HG03103 (cell line): ENCODE data around the gene CYB5RL.
"Not testable (repeated sequence)": the region's sequence is repeated elsewhere in the genome, so short reads cannot be mapped to it uniquely, and the experiment has no call there.

Experiments
- ATAC-seq: cut with Tn5 transposase; IDR thresholded peaks from one replicate; pipeline ENCODE4 v1.9.1; 2021; ENCODE audit warnings: low read depth; ENCODE audit not compliant: unreplicated experiment

CYB5RL gene

DNA sequence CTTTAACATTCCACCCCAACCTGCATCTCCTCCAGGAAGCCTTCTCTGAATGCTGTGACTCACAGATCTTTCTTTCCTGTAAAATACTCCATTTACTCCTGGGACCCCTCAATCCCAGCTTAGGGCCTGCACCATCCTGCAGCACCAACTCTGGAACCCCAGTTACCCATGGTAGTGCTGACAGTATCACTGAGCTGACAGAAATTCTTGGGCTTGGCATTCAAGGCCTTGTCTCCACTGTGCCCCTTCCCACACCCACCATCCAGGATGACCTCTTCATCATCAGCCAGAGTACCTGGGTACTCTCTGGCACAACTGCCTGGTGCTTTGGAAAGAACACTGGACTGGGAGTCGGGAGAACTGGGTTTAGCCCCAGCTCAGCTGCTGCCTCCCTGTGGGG lies 8.3 kb downstream of the CYB5RL start:
- ATAC-seq, result no peak

DNA sequence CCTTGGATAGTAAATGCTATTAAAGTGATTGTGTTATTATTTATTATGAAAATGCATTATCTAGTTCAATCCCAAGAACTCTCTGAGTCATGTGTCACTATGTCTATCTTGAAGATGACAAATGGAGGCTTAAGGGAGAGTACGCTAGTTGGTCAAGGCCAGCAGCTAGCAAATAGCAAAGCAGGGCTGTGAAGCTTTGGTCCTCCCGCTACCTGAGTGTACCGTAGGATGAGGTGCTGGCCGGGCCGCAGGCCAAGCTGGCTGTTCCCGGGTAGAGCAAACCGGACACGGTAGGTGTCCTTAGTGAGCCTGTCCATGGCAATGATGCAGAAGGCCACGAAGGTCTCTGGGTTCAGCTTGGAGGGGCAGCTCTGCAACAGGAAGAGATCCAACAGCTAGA lies 9.3 kb downstream of the CYB5RL start:
- ATAC-seq, result no peak

DNA sequence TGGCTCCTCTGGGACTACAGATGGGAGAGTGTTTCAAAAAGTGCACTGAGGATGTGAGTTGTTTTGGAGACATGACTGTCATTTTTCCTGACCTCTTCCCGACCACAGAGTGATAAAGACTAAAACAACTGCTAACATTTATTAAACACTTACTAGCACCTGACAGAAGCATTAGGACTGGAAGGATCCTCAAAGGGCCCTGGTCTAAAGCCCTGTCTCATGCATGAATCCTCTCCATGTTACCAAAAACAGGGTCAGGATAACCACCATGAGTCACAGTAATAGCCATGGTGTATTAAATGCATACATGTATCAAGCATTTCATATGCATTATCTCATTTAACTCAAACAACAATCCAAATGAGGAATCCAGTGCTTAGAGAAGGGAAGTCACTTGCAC lies 11.5 kb downstream of the CYB5RL start:
- ATAC-seq, result no peak

DNA sequence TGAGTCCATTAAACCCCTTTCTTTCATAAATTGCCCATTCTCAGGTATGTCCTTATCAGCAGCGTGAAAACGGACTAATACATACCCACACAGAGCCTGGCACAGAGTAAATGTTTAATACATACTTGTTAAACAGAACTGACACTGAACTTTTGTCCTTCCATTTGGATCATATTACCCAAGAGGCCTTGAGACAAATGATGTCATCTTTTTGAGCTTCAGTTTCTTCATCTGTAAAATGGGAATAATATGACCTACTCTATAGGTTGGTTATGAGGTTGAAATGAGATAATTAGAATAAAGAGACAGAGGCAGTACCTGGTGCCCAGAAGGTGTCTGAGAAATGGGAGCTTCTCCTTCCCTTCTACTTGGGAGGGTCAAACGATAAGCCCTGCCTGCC lies 13.8 kb downstream of the CYB5RL start:
- ATAC-seq, result no peak

DNA sequence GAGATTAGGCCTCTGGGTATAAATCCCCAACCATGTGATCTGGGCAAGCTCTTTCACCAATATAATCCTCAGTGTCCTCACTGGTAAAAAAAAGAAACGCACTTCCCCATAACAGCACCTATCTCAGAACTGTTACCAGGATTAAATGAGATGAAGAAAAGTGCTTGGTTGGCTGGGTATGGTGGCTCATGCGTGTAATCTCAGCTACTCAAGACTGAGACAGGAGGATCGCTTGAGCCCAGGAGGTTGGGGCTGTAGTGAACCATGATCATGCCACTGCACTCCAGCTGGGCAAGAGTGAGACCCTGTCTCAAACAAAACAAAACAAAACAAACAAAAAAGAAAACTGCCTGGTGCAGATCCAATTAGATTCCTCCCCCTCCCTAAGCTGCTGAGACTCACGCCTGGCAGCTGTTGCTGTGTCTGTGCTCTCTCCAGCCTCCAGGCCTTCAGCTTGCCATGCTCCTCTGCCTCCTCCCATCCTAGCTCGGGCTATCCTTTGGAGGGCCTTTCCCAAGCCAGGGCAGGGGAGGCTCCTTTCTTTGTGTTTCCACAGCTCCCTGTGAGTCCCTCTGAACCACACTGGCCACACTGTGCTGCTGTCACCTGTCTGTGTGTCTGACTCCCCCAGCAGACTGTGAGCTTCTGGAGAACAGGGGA lies 19.0 kb downstream of the CYB5RL start:
- no peak for ATAC-seq

DNA sequence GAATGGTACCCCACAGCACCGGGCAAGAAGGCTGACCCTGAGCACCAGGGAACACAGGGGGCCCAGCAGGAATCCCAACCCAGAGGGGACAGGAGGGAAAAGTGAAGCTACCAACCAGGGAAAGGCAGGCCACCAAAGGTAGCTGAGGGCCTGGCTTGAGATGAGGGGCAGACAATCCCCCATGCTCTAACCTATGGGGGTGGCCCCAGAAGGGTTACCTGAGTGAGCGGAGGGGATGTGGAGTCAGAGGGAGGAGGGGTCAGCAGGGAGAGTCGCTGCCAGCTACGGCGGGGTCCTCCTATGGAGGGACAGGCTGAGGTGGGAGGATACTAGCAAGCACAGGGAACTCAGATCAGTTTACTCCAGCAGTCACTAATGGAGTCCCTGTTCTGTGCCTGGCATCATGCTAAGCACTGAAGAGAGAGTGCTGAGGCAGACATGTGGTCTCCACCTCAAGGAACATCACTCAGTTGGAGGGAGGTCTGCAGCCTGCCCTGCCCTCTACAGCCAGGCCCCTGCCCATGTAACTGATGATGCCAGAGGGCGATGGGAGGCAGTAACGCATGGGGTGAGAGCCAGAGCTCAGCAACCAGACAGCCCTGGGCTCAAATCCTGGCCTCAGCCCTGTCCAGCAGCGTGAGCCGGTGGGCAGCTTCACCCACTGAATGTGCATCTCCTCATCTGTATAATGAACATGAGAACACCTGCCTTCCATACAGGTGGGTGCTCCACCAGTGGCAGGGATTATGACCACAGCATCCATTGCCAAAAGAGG lies 21.3 kb downstream of the CYB5RL start:
- ATAC-seq, result no peak

DNA sequence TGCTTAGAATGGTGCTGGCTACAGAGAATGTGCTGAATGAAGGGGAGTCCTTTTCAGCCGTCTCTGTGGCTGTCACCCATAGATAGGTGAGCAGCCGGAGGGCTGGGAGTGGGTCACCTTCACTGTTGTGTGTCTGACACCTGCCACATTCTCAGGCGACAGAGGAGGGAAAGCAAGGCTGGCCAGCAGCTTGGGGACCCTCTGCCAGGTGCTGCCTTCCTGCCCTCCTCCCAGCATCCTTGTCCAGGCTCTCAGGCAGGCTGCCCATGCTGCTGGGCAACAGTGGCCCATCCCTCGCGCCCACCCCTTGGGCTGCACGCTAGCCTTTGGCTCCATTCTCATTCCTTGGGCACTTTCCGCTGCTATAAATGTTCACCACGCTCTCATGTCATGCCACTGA lies 22.1 kb downstream of the CYB5RL start:
- ATAC-seq, result no peak

DNA sequence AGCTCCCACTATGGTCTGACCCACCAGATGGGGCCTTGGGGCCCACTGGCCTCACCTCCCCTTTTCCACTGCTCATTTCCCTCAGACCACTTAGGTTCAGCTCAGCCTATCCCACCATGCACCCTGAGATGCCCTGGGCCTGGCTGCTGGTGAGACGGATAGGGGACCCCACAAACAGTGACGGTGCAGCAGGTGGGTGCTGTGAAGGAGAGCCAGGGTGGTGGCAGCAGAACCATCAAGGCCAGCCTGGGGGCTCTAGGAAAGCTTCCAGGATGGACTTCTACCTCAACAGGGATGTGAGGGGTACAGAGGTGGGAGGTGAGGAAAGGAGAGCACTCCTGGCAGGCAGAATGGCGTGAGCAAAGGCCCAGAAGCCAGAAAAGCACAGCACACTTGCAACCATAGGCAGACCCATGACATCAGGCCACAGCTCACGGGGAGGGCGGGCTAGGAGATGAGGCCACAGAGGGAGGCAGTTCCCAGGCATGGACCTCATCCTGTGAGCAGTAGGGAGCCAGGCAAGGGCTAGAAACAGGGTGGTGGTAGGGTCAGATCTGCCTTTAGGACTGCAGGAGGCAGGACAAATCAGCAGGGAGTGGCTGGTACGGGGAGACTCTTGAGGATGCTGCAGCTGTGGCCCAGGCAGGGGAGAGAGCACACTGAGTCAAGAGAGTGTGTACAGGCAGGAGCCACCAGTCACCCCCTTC lies 23.1 kb downstream of the CYB5RL start:
- ATAC-seq, result no peak

DNA sequence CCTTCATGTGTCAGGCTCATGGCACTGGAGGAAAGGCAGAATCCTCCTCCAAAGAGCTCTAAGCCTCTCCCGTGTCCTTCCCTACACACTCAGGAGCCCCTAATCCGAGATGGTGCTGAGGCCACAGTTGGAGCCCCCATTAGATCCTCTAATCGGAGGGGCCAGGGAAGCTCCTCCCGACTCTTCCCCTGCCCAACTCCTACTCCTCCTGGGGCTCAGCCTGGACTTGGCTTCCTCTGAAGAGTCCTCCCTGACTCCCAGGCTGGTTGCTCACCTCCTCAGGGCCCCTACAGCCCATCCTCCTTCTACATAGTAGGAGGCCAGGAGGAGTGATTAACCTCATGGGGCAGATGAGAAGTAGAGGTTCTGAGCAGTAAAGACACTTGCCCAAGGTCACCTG lies 25.7 kb downstream of the CYB5RL start:
- ATAC-seq, result no peak

DNA sequence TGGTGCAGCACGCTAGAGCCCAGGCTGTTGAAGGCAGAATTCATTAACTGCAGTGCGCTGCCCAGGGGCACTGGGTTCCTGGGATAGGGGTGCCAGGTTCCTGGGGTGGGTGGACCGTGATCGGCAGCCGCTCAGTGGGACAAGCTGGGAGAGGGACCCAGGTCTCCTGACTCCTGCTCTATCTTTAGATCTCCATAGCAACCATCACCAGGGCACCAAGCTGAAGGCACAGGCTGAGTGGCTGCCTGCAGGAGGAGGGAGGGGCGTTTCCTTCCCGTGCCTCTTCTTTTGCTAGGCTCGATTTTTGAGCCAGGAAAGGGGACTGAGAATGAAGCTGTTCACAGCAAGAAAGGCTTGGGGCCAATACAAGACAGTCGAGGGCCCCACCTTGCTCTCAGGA lies 26.1 kb downstream of the CYB5RL start:
- ATAC-seq, result no peak

DNA sequence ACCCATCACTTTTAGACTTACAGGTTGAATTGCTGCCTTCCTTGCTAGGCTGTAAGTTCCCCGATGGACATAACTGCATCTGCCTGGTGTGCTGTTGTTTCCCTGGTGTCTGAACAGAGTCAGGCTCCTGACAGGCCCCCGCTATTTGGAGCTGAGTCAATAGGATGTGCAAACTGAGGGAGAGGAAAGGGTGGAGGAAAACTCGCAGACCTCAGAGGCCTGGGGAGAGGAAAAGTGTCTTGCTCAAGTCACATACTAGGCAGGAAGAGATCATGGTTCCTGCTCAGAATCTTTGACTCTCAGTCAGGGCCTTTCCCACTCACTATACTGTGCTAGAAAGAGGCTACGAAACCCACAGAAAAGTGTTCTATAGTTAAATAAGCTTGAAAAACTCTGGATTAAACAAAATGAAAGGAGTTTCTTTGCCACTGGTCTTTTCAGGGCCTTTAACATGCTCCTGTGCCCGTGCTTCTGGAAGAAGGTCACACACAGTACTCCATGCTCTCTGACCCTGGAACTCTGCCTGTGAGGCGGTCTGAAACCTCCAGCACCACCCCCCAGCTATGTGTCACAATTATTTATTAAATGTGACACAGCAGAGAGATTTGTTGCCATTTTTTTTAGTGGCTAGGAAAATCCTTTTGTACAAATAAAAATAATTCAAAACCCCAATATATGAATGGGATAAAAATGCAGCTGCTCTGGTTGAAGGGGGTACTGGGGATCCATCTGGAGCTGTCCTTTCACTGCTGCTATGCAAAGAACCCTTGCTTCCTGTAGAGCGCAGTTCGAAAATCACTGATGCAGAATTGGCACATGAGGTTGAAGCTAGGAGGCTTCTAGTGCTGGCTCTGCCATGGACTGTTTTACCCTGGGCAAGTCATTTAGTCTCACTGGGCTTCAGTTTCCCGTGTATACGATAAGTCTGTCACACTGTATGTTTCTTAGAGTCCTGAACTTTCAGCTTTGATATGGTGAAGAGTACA lies 26.9 kb downstream of the CYB5RL start:
- no peak for ATAC-seq

DNA sequence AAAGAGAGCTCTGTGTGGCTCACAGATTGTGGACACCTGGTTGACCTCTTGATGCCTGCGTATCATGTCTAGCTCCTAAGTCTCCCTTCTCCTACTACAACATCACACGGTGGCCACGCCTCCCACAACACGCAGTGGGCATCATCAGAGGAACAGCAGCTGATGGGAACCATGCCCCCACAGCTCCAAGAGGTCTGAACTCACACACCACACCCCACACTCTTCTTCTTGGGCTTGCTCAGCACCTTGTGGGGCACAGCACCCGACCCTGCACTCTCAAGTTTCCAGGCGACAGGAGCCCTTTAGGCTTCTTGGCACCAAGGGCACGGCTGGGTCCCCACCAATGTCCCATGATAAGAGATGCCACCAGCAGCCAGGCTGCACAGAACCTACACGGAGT lies 28.2 kb downstream of the CYB5RL start:
- ATAC-seq, result no peak

DNA sequence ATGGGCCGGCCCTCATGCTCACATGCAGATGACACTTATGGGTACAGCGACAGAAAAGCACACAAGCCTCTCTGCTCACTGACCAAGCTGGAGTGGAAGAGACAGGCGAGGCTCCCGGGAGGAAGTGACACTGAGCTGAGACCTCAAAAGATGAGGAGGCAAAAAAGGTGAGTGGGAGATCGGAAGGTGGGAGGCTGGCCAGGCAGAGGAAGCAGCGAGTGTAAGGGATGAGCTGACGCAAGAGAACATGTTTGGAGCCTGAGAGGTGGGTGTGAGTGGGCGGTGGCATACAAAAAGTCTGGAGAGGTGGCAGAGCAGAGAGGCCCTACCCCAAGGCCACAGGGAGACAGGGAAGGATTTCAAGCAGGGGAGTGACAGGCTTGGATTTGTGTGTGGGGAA lies 28.8 kb downstream of the CYB5RL start:
- ATAC-seq, result no peak

DNA sequence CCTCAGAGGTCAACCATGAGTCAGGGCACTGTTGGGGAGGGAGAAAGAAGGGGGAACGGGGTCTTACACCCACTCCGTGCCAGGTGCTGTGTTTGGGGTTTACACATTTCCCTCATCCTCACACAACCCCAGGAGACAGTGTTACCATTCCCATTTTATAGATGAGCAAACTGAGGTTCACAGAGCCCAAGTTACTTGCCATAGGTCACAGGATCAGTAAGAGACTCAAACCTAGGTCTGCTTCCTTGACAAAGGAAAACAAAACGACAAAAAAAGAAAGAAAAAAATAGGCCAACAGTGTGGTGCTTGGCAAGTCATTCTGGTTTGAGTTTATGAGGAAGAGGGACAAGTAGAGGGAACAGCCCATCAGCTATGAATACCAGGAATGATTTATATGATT lies 30.8 kb downstream of the CYB5RL start:
- no peak for ATAC-seq

DNA sequence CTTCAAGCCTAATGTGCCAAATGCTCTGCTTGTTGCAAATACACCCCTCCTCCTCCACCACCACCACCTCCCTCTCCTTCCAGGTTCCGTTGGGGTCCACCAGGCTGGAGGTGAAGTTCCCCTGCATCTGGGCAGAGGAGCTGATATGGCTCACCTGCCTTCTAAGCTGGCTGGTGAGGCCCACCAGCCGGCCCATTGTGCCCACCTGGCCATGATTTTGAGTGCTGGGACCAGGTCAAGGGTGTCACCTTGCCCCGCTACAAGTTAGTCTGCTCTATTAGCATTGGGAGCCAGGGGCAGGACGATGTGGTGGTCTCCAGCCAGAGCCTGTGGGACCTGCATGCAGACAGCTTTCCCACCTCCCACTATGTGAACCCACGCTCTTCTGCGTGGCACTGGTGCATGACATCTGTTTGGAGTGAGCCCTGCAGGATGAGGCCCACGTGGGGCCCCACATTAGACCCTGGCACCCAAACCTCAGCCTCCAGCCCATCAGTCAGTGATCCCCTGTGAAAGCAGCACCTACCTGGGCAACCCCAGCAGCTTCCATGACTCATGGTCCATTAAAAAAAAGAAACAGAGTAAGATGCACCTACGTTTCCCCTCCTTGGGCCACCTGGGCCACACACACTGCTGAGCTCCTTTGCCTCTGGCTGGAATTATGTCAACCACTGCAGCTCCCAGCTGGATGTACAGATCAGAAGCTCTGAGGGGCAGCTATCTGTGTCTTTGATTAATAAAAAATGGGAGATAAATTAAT lies 31.4 kb downstream of the CYB5RL start:
- no peak for ATAC-seq

DNA sequence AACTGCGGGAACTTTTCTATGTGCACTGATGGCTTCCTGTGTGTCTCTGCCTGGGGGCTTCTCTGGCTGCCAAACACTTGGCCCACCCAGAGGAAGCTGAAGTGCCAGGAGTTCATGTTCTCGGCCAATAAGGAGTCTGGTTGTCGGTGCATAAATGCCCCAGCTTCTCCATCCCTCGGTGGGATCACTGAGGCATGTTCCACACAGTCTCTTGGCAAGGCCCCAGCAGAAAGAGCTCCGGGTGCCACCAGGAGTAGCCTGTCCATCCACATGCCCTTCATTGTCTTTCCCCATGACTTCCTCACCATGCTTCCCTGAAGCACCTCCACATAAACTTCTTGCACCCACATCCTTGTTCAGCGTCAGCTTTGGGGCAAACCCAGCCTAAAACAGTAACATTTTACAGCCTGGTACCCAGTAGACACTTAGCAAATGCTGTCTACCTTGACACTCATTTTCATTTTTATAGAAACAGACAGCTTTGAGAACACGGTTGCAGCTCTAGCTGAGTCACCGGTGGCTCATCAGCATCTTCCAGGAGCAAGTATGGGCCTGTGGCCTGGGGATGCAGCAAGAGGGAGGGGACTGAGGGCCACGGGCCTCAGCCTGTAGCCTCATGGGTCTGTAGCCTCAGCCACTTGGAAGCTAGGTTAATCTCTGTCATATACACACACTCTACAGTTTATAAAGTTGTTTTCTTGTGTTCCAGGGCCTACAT lies 32.2 kb downstream of the CYB5RL start:
- no peak for ATAC-seq

DNA sequence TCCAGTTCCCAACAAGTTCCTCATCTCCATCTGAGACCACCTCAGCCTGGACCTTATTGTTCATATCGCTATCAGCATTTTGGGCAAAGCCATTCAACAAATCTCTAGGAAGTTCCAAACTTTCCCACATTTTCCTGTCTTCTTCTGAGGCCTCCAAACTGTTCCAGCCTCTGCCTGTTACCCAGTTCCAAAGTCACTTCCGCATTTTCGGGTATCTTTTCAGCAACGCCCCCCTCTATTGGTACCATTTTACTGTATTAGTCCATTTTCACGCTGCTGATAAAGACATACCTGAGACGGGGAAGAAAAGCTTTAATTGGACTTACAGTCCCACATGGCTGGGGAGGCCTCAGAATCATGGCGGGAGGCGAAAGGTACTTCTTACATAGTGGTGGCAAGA lies 33.5 kb downstream of the CYB5RL start:
- not testable (repeated sequence) for ATAC-seq

DNA sequence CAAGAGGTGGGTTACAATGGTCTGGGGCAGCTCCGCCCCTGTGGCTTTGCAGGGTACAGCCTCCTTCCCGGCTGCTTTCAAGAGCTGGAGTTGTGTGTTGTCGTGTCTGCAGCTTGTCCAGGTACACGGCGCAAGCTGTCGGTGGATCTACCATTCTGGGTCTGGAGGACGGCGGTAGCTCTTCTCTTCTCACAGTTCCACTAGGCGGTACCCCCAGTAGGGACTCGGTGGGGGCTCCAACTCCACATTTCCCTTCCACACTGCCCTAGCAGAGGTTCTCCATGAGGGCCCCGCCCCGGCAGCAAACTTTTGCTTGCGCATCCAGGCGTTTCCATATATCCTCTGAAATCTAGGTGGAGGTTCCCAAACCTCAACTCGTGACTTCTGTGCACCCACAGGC lies 34.7 kb downstream of the CYB5RL start:
- no peak for ATAC-seq

DNA sequence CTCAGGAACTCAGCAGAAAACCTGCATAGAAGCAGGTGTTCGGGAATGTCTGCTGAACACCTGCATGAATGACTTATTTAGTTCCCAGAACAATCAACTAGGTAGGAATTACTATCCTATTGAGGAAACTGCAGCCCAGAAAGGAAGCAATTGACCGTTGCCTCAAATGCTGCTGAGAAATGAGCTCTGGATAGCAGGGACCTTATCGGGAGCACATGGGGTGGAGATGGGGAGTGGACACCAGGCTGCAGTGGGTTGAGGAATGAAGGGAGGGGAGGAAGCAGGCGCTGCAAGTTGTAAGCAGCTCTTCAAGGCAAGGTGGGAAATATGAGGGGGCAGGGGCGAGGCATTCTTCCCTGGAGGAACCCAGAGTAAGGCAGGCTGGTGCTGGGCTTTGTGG lies 36.3 kb downstream of the CYB5RL start:
- ATAC-seq, result no peak
